Endodermal cell (in vitro differentiated cells): ENCODE data around the gene ABCA9. TPM values are rescaled to one million over a fixed set of nuclear protein-coding genes. Genes with fewer than 3 reads are reported as not detected.

Experiments used
- DNase-seq: peaks from one replicate; pipeline ENCODE4 v3.0.0-alpha.2; 2017
- H3K27ac ChIP-seq: 2 replicates; pipeline ENCODE4 v1.5.1; 2013; ENCODE audit warnings: mild to moderate bottlenecking, low read depth, low read length, moderate library complexity
- H3K27me3 ChIP-seq: 2 replicates; pipeline ENCODE4 v1.6.1; 2013; ENCODE audit warnings: mild to moderate bottlenecking, low read length, moderate library complexity; ENCODE audit not compliant: insufficient read depth, control insufficient read depth, poor library complexity, severe bottlenecking
- H3K36me3 ChIP-seq: 2 replicates; pipeline ENCODE4 v1.7.0; 2013; ENCODE audit warnings: mild to moderate bottlenecking, low read length, moderate library complexity; ENCODE audit not compliant: control insufficient read depth, insufficient read depth
- H3K4me1 ChIP-seq: one replicate; pipeline ENCODE4 v1.7.0; 2013; ENCODE audit warnings: low read length; ENCODE audit not compliant: control insufficient read depth, insufficient read depth
- H3K4me3 ChIP-seq: 2 replicates; pipeline ENCODE4 v1.5.1; 2013; ENCODE audit warnings: mild to moderate bottlenecking, low read length, moderate library complexity
- H3K9ac ChIP-seq: 2 replicates; pipeline ENCODE4 v1.6.1; 2013; ENCODE audit warnings: mild to moderate bottlenecking, low read length, moderate library complexity; ENCODE audit not compliant: poor library complexity, severe bottlenecking; ENCODE audit errors: extremely low read depth
- H3K9me3 ChIP-seq: 2 replicates; pipeline ENCODE4 v1.6.1; 2013; ENCODE audit warnings: mild to moderate bottlenecking, low read length, moderate library complexity; ENCODE audit not compliant: control insufficient read depth
- H3K27ac Mint-ChIP-seq: 2 replicates; pipeline ENCODE4 v1.8.0; 2020; ENCODE audit warnings: mixed read lengths
- H3K27me3 Mint-ChIP-seq: 2 replicates; pipeline ENCODE4 v1.8.0; 2021; ENCODE audit warnings: mild to moderate bottlenecking, mixed read lengths; ENCODE audit not compliant: insufficient read depth
- H3K36me3 Mint-ChIP-seq: 2 replicates; pipeline ENCODE4 v1.8.0; 2020; ENCODE audit warnings: low read depth, mixed read lengths
- H3K4me1 Mint-ChIP-seq: 2 replicates; pipeline ENCODE4 v1.8.0; 2020; ENCODE audit warnings: mixed read lengths
- H3K4me3 Mint-ChIP-seq: 2 replicates; pipeline ENCODE4 v1.8.0; 2020; ENCODE audit warnings: mild to moderate bottlenecking, moderate library complexity, mixed read lengths
- H3K9me3 Mint-ChIP-seq: 2 replicates; pipeline ENCODE4 v1.8.0; 2020; ENCODE audit warnings: mild to moderate bottlenecking, mixed read lengths
- CTCF ChIP-seq: fragments of 200-600 bp; sonication (generic); conservative IDR thresholded peaks from 2 replicates; pipeline ENCODE4 v1.5.0; 2021; ENCODE audit warnings: antibody characterized with exemption, mild to moderate bottlenecking
- WGBS, 2 experiments: methylation state at CpG; one replicate each; pipeline versions ENCODE4 v1.1.5 to v1.1.7; 2013; ENCODE audit warnings: missing lambda C conversion rate in 2 of 2, mixed read lengths in 1 of 2; ENCODE audit not compliant: insufficient coverage in 1 of 2, insufficient read length in 1 of 2; 5-methylcytosine and 5-hydroxymethylcytosine counted together
- long read RNA-seq, 4 experiments: library from polyadenylated mRNA in 2 of 4; library from RNA in 1 of 4; library from capped mRNA in 1 of 4; stranded (forward) in 3 of 4; unstranded in 1 of 4; transcript quantifications; one replicate each; pipeline ENCODE4 v2.0.0, GENCODE V29; 2020 to 2021; ENCODE audit warnings: inconsistent platforms in 1 of 4
- polyA plus RNA-seq, 2 experiments: library from polyadenylated mRNA; stranded (reverse); fragments of 50-300 nt; gene quantifications; one replicate each; pipeline ENCODE4 v1.2.3, GENCODE V29; 2013
- total RNA-seq, 2 donors: library from RNA; stranded (reverse); fragmentation: NEBNext Ultra II Directional in 1 of 2; extraction: Animal tissue kit (Norgen Biotek cat#: 25700) in 1 of 2; gene quantifications; 2 replicates in 1 of 2; 3 replicates in 1 of 2; pipeline ENCODE4 v1.2.1, GENCODE V29; 2021

ABCA9 gene
- not detected for total RNA-seq
- 0.07 TPM for polyA plus RNA-seq (2013, experiment 1 of 2)
- 0.33 TPM for polyA plus RNA-seq (2013, experiment 2 of 2)
- long read RNA-seq, experiment 1: 0 reads
- long read RNA-seq, experiment 2: 0 reads
- long read RNA-seq, experiment 3: 0 reads
- long read RNA-seq, experiment 4: 0 reads

GRCh38 chr17:69060822-69061221 lies at the start of gene ABCA9:
Gene ABCA9, minus strand, starts transcription at chr17:69060927. Its CDS starts 9,801 bp downstream, at chr17:69051126.
- H3K27ac Mint-ChIP-seq: no peak within 1 kb of the TSS
- no peak for TF ChIP-seq CTCF

GRCh38 chr17:69105907-69106730 lies 45.4 kb upstream of the ABCA9 start:
- DNase-seq: no peak
- no peaks in the 10 kb centered on the region for H3K36me3 Mint-ChIP-seq
- 92 to 94% methylated on average over 8 of the region's 10 CpGs for WGBS, 2 experiments

More at GRCh38 chr17:69060822-69061221, at the start of gene ABCA9:
- Mint-ChIP-seq H3K4me1 (peaks cover 4% of the 10 kb centered on the region), H3K36me3 (no peaks in the 10 kb centered on the region), H3K4me3 (no peak within 1 kb of the TSS), H3K9me3 (peaks cover 6% of the 10 kb centered on the region), H3K27me3 (peaks cover 16% of the 10 kb centered on the region)
- Histone ChIP-seq H3K27me3 (peaks cover 32% of the 10 kb centered on the region), H3K27ac (no peak within 1 kb of the TSS), H3K4me1 (no peaks in the 10 kb centered on the region), H3K9me3 (peaks cover 6% of the 10 kb centered on the region), H3K4me3 (no peak within 1 kb of the TSS), H3K9ac (no peak within 1 kb of the TSS), H3K36me3 (no peaks in the 10 kb centered on the region)
- WGBS, 2 experiments: 83% methylated on average over 2 of the region's 2 CpGs; no CpG with 5 or more reads in 1 of the 2 experiments
- no peak for DNase-seq

More at GRCh38 chr17:69105907-69106730, 45.4 kb upstream of the ABCA9 start:
- Mint-ChIP-seq H3K9me3 (no peaks in the 10 kb centered on the region), H3K27me3 (no peaks in the 10 kb centered on the region), H3K4me1 (peaks cover 9% of the 10 kb centered on the region), H3K27ac (no peak overlapping the region), H3K4me3 (no peak overlapping the region)
- no peaks in the 10 kb centered on the region for H3K27me3 ChIP-seq
- no peak overlapping the region for H3K4me3 ChIP-seq
- no peaks in the 10 kb centered on the region for H3K9me3 ChIP-seq
- no peaks in the 10 kb centered on the region for H3K36me3 ChIP-seq
- no peak for TF ChIP-seq CTCF
- no peak overlapping the region for H3K27ac ChIP-seq
- no peak overlapping the region for H3K9ac ChIP-seq
- H3K4me1 ChIP-seq: no peaks in the 10 kb centered on the region
